ENCODE results near the gene C20orf96. TPM values are rescaled to one million over a fixed set of nuclear protein-coding genes. Genes with fewer than 3 reads are reported as not detected.

Gene C20orf96
- total and polyA plus RNA-seq, 9 donors = 6.6 to 17.5 (median 11.7) TPM

DNA sequence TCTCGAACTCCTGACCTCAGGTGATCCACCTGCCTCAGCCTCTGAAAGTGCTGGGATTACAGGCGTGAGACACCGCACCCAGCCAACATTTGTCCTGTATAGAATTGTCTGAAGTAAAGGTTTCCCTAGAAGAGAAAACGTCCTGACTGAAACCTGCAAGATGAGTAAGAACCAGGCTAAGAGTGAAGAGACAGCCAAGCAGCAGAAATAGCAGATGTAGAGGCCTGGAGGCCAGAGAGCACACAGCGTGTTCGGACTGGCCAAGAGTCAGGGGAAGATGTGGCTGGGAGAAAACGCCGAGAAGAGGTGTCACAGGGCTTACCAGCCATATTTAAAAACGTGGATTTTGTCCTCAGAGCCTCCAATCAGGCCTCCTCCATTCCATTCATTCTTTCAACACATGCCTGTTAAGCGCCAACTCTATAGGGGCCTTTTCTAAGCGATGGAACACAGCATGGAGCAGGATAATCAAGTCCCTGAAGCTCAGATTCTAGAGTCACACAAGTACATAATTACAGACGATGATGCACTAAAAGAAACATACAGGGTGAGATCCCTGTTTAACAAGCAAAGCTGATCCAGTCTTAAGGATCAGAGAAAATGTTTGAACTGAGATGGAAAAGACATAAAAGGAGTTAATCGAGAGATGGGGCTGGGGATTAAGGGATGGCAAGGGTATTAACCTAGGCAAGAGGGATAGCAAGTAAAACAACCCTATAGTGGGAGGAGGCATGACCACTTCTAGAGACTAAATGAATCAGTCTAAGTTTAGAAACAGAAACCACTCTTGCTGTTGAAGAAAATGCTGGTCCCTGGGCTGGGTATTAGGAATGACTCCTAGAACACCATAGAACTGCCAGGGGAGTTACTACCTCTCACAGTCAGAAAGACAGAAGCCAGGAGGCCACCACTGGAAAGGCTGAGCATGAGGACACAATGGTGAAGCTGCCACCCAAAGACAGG is 11.6 kb upstream of the C20orf96 start:
- 61 to 70% (median 64%) methylated on average over 13 of the region's 13 CpGs for WGBS, 3 donors
- no peak for DNase-seq
- intact Hi-C loops (cut with DNase I) = no loop called here
- TF ChIP-seq EP300 (IDR thresholded peaks at IDR 0.05) (no peak), POLR2A (IDR thresholded peaks at IDR 0.05) (no peak)
- TF ChIP-seq, protein P1, sequence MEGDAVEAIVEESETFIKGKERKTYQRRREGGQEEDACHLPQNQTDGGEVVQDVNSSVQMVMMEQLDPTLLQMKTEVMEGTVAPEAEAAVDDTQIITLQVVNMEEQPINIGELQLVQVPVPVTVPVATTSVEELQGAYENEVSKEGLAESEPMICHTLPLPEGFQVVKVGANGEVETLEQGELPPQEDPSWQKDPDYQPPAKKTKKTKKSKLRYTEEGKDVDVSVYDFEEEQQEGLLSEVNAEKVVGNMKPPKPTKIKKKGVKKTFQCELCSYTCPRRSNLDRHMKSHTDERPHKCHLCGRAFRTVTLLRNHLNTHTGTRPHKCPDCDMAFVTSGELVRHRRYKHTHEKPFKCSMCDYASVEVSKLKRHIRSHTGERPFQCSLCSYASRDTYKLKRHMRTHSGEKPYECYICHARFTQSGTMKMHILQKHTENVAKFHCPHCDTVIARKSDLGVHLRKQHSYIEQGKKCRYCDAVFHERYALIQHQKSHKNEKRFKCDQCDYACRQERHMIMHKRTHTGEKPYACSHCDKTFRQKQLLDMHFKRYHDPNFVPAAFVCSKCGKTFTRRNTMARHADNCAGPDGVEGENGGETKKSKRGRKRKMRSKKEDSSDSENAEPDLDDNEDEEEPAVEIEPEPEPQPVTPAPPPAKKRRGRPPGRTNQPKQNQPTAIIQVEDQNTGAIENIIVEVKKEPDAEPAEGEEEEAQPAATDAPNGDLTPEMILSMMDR (IDR thresholded peaks at IDR 0.05) = no peak
- H3K27ac ChIP-seq = peak overlapping the region in 1 of 2 donors; percentile 36
- no peaks in the 10 kb centered on the region for H3K36me3 ChIP-seq
- H3K9me3 ChIP-seq = no peaks in the 10 kb centered on the region
- H3K4me1 ChIP-seq (ENCODE audit: insufficient read depth) = peaks cover 15% of the 10 kb centered on the region
- H3K27me3 ChIP-seq = no peaks in the 10 kb centered on the region
- no peak overlapping the region for H3K4me3 ChIP-seq

DNA sequence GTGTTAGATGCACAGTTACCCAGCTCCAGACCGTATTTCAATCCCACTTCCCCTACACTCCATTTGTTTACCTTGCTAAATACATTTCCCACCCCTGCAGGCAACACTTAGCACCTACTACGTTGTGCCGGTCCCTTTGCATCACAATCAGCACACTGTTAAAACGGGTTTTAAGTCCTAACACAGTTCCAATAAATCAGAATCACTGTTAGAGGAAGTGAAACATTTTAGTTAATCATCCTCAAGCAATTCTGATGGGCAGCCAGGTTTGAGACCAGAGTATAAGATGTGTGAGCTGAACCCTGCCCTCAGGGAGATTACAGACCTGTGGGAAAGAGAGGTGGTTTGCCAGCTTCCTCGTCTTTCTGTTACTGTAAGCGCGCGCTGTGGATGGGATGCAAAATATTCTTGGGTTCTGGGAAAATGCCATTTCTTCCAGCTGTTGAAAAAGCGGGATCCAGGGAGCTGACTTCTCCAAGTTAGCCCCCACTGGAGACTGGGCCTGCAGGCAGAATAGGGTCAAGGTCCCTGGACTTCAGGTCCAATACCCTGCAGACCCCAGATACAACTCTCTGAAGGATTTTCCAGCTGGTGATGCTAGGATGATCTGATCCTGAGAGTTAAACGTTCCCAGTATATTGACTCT is 9.9 kb upstream of the C20orf96 start:
- peaks cover 15% of the 10 kb centered on the region for H3K4me1 ChIP-seq (ENCODE audit: insufficient read depth)
- no peak for DNase-seq
- H3K27me3 ChIP-seq = no peaks in the 10 kb centered on the region
- intact Hi-C loops (cut with DNase I) = no loop called here
- H3K36me3 ChIP-seq = no peaks in the 10 kb centered on the region
- TF ChIP-seq, protein P1 (IDR thresholded peaks at IDR 0.05) = no peak
- TF ChIP-seq POLR2A (IDR thresholded peaks at IDR 0.05) (no peak), EP300 (IDR thresholded peaks at IDR 0.05) (no peak)
- H3K4me3 ChIP-seq = no peak overlapping the region
- no peaks in the 10 kb centered on the region for H3K9me3 ChIP-seq
- WGBS, 3 donors = 6 to 14% (median 11%) methylated on average over 10 of the region's 10 CpGs
- H3K27ac ChIP-seq = peak overlapping the region in 1 of 2 donors; percentile 36

DNA sequence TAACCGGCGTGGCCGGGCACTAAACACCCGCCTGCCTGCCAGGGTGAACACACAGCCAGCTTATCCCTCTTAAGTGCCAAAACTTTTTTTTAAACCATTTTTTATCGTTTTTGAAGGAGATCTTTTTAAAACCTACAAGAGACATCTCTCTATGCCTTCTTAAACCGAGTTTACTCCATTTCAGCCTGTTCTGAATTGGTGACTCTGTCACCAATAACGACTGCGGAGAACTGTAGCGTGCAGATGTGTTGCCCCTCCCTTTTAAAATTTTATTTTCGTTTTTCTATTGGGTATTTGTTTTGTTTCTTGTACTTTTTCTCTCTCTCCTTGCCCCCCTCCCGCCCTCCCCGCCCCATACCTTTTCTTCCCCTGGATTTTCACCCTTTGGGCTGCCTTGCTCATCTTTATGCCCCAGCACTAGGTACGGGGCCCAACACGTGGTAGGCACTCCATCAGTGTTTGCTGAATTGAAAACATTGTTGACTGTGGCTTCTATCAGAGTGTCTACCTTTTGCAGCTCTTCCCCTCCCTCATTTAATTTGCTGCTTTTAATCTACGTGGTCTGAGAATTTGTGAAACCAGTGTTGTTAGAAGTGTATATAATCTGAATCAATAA is 8.3 kb upstream of the C20orf96 start:
- intact Hi-C loops (cut with DNase I) = no loop called here
- peak overlapping the region; percentile 70 for H3K4me3 ChIP-seq
- peaks cover 15% of the 10 kb centered on the region for H3K4me1 ChIP-seq (ENCODE audit: insufficient read depth)

More for the DNA sequence above, 8.3 kb upstream of the C20orf96 start:
- Histone ChIP-seq H3K27ac (peak overlapping the region; percentile 97 to 98), H3K27me3 (no peaks in the 10 kb centered on the region), H3K9me3 (no peaks in the 10 kb centered on the region), H3K36me3 (no peaks in the 10 kb centered on the region)
- TF ChIP-seq POLR2A (IDR thresholded peaks at IDR 0.05) (no peak), EP300 (IDR thresholded peaks at IDR 0.05) (no peak)
- TF ChIP-seq, protein P1 (IDR thresholded peaks at IDR 0.05) = no peak
- DNase-seq = no peak
- 2 to 3% (median 2%) methylated on average over 15 of the region's 15 CpGs for WGBS, 3 donors

Measured in ovary (tissue), 9 donors.